Stimulated activated CD8-positive, alpha-beta memory T cell treated with anti-CD3 and anti-CD28 coated beads, Interleukin-7, amount 100 ng/mL, for 48 hours (primary cell): ENCODE measurements around the gene ZSCAN16.

Source experiments
- DNase-seq, 2 donors: peaks; one replicate each; pipeline ENCODE4 v3.0.0-alpha.2; 2020; ENCODE audit warnings: low read depth in 1 of 2; ENCODE audit errors: extremely low read depth in 1 of 2

The ZSCAN16 gene

DNA sequence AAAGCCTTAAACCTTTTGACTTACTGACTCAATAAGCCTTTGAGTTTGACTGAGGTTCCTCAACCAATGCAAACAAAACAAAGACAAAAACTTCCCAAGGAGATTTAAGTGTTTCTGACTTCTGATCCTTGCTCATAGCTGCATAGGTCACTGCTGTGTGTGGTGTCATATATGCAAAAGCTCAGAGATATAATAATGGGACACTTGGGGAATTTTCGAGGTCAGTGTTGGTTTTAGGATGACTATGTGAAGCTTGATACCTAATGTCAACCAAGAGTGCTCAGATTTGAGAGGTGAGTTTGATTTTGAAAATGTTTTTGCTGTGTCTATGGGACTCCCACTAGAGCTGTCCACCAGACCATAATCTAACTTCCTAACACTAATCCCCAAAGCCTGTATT is 43.5 kb downstream of the ZSCAN16 start:
- no peak for DNase-seq

GRCh38 chr6:28171271-28171670 is 46.9 kb downstream of the ZSCAN16 start:
- DNase-seq = no peak

- no peak for DNase-seq
These were observed 47.6 kb downstream of the ZSCAN16 start for GRCh38 chr6:28172006-28172405.

DNA sequence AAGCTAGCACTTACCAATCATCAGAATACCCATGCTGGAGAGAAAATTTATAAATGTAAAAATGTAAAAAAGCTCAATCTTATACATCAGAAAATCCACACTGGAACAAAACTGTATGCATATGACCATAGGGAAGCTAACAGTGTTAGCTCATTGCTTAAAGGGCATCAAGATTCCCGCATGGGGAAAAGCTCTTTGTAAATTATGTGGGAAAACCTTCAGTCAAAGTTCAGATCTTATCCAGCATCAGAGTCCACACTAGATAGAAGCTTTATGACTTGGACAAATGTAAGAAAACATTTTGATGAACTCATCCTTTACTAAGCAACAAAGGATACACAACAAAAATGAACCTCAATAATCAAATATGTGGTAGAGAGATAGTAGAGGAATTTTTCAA is 52.0 kb downstream of the ZSCAN16 start:
- no peak for DNase-seq
